Measurements from ENCODE around the gene AKR1D1.
A peak's percentile ranks its signal among the peaks of the same experiment; 100 is the strongest.

Gene AKR1D1

DNA sequence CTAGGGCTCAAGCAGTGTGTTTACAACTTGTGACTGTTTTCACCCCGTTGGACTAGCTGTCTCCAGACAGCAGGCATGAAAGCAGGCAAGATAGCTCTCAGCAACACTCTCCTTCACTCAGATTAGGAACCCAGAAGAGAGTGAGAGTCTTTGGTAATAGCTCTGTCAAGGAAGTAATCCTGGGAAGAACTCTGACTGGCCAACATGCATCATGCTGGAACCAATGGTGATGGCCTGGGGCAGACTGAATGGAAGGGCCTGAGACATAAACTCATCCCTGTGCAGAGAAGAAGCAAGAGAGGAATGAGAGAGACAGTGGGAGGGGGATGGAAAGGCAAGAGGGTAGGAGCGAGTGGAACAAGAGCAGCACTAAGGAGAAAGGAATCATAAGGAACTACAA is 48.9 kb downstream of the AKR1D1 start (continued):
- TF ChIP-seq ZNF37A (tag by site-specific recombination; IDR thresholded peaks at IDR 0.05) = no peak
- TF ChIP-seq, protein P1, sequence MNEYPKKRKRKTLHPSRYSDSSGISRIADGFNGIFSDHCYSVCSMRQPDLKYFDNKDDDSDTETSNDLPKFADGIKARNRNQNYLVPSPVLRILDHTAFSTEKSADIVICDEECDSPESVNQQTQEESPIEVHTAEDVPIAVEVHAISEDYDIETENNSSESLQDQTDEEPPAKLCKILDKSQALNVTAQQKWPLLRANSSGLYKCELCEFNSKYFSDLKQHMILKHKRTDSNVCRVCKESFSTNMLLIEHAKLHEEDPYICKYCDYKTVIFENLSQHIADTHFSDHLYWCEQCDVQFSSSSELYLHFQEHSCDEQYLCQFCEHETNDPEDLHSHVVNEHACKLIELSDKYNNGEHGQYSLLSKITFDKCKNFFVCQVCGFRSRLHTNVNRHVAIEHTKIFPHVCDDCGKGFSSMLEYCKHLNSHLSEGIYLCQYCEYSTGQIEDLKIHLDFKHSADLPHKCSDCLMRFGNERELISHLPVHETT (tag by site-specific recombination; IDR thresholded peaks at IDR 0.05) = no peak
- no peak for TF ChIP-seq ZBTB1 (tag by site-specific recombination; IDR thresholded peaks at IDR 0.05)
- TF ChIP-seq KLF17 (tag by site-specific recombination; IDR thresholded peaks at IDR 0.05) = no peak
- no peak for TF ChIP-seq ZBTB17 (tag by site-specific recombination; IDR thresholded peaks at IDR 0.05)
- TF ChIP-seq ZNF155 (tag by site-specific recombination; IDR thresholded peaks at IDR 0.05) = no peak
- no peak for TF ChIP-seq ZNF571 (tag by site-specific recombination; IDR thresholded peaks at IDR 0.05)

DNA sequence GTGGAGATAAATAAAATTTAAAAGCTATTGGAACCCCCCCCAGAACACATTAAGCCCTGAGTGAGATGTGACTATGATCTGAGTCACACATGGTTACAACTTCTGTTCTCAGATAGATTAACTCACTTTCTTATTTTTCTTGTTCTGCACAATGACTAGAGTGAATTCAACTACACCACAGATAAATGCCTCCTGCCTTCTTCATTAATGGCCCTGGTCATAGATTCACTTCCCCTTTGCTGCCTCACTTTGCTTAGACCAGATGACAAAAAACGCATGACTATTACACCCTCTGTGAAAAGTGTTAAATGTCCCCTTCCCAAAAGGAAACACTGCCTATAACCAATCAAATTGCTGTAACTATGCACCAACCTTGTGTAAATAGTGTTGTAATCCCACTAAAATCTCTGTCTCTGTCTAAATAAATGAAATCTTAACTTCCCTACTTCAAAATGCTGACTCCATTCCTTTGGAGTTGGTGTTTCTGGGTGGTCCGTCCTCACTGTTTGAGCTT is 49.4 kb downstream of the AKR1D1 start:
- no peaks in the 10 kb centered on the region for H3K9me3 ChIP-seq (ENCODE audit: control insufficient read depth, insufficient read depth, low read depth, low read length)
- POLR2A ChIA-PET = no interaction called here
- no peak overlapping the region for H3K27ac ChIP-seq (ENCODE audit: extremely low read depth, low read depth, low read length)
- H3K4me3 ChIP-seq (ENCODE audit: low read depth, low read length) = no peak overlapping the region
- no peaks in the 10 kb centered on the region for H3K36me3 ChIP-seq (ENCODE audit: control insufficient read depth in 2 of 2, insufficient read depth in 1 of 2, low read length in 2 of 2)
- no peaks in the 10 kb centered on the region for H3K4me1 ChIP-seq (ENCODE audit: control insufficient read depth, insufficient read depth, low read length)
- no peak for TF ChIP-seq ZNF146 (tag by site-specific recombination; IDR thresholded peaks at IDR 0.05)
- 0 out of 2 replicates have a peak, but pooled peaks have one; percentile 17 for TF ChIP-seq TRIM28 (IDR thresholded peaks at IDR 0.05; ENCODE audit: borderline replicate concordance, low read length)
- CTCF ChIA-PET = interaction anchor here (1.1 kb wide), 1 partner anchor 117 kb away, joined by 3 read pairs; no protein-coding TSS in a partner anchor

- no peaks in the 10 kb centered on the region for H3K36me3 ChIP-seq (ENCODE audit: control insufficient read depth in 2 of 2, insufficient read depth in 1 of 2, low read length in 2 of 2)
- H3K4me3 ChIP-seq (ENCODE audit: low read depth, low read length) = no peak overlapping the region
- H3K4me1 ChIP-seq (ENCODE audit: control insufficient read depth, insufficient read depth, low read length) = no peaks in the 10 kb centered on the region
- no peaks in the 10 kb centered on the region for H3K9me3 ChIP-seq (ENCODE audit: control insufficient read depth, insufficient read depth, low read depth, low read length)
- TF ChIP-seq ATF2 (tag by site-specific recombination; IDR thresholded peaks at IDR 0.05; ENCODE audit: low read depth) = no peak
- ChIA-PET POLR2A (no interaction called here), CTCF (no interaction called here)
- no peak overlapping the region for H3K27ac ChIP-seq (ENCODE audit: extremely low read depth, low read depth, low read length)
Observed at GRCh38 chr7:138126928-138127327, 50.7 kb downstream of the AKR1D1 start.

- Histone ChIP-seq H3K36me3 (ENCODE audit: control insufficient read depth in 2 of 2, insufficient read depth in 1 of 2, low read length in 2 of 2) (no peaks in the 10 kb centered on the region), H3K4me3 (ENCODE audit: low read depth, low read length) (no peak overlapping the region), H3K4me1 (ENCODE audit: control insufficient read depth, insufficient read depth, low read length) (no peaks in the 10 kb centered on the region), H3K9me3 (ENCODE audit: control insufficient read depth, insufficient read depth, low read depth, low read length) (no peaks in the 10 kb centered on the region), H3K27ac (ENCODE audit: extremely low read depth, low read depth, low read length) (no peak overlapping the region)
- ChIA-PET CTCF (no interaction called here), POLR2A (no interaction called here)
- no peak for TF ChIP-seq ZBTB1 (tag by site-specific recombination; IDR thresholded peaks at IDR 0.05)
- no peak for TF ChIP-seq KLF16 (tag by site-specific recombination; IDR thresholded peaks at IDR 0.05)
- TF ChIP-seq SALL2 (tag by site-specific recombination; IDR thresholded peaks at IDR 0.05; ENCODE audit: borderline replicate concordance) = no peak
- TF ChIP-seq ZBTB48 (tag by site-specific recombination; IDR thresholded peaks at IDR 0.05) = no peak
- TF ChIP-seq KLF9 (tag by site-specific recombination; IDR thresholded peaks at IDR 0.05; ENCODE audit: low read depth) = no peak
- no peak for TF ChIP-seq ZNF175 (tag by site-specific recombination; IDR thresholded peaks at IDR 0.05)
- TF ChIP-seq ZNF324 (tag by site-specific recombination; IDR thresholded peaks at IDR 0.05) = no peak
- TF ChIP-seq ZNF391 (tag by site-specific recombination; IDR thresholded peaks at IDR 0.05; ENCODE audit: borderline replicate concordance, low read depth) = no peak
- no peak for TF ChIP-seq ZNF280D (tag by site-specific recombination; IDR thresholded peaks at IDR 0.05)
- no peak for TF ChIP-seq ZNF211 (tag by site-specific recombination; IDR thresholded peaks at IDR 0.05; ENCODE audit: low read depth)
- TF ChIP-seq ZNF514 (tag by site-specific recombination; IDR thresholded peaks at IDR 0.05) = no peak
- TF ChIP-seq ZNF501 (tag by site-specific recombination; IDR thresholded peaks at IDR 0.05) = no peak
- TF ChIP-seq ZNF48 (tag by site-specific recombination; IDR thresholded peaks at IDR 0.05) = no peak
- TF ChIP-seq ZNF221 (tag by site-specific recombination; IDR thresholded peaks at IDR 0.05; ENCODE audit: borderline replicate concordance) = no peak
- TF ChIP-seq WT1 (tag by site-specific recombination; IDR thresholded peaks at IDR 0.05) = no peak
- TF ChIP-seq ZBTB17 (tag by site-specific recombination; IDR thresholded peaks at IDR 0.05) = no peak
- no peak for TF ChIP-seq ZNF23 (tag by site-specific recombination; IDR thresholded peaks at IDR 0.05; ENCODE audit: borderline replicate concordance)
Observed at GRCh38 chr7:138127996-138128395, 51.7 kb downstream of the AKR1D1 start.

All from HEK293 (cell line).